NT2/D1 (cell line): ENCODE results near the gene JARID2.

Experiments
- YY1 ChIP-seq: IDR thresholded peaks from 2 replicates; pipeline ENCODE4 v1.6.1; 2011; ENCODE audit not compliant: insufficient read length, insufficient read depth
- ZNF274 ChIP-seq: IDR thresholded peaks from 2 replicates; pipeline ENCODE4 v1.6.1; 2011; ENCODE audit warnings: mild to moderate bottlenecking, low read depth, low read length

DNA sequence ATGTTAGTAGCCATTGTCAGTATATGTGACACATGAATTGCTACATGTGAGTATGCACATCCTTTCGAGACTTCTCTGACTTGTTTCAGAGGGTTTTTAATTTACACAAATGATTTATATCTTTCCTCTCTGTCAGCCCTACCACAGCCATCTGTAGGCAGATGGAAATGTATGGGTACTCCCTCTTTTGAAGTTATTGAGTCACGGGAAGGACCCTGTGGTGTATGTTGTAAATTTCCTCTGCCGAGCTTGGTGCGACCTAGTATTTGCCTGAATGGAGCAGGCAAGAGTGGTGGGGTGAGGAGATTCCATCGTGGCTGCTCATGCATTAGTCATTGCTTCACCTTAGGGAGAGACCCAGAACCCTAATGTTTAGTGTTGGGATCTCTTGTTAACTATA lies 171.9 kb downstream of the JARID2 start:
- TF ChIP-seq ZNF274 (no peak), YY1 (no peak)
